PFSK-1 (cell line): ENCODE data around the gene SCN4B.

Experiments used
- POLR2AphosphoS5 ChIP-seq: IDR thresholded peaks from 2 replicates; pipeline ENCODE4 v1.6.1; 2012; ENCODE audit warnings: low read depth, mild to moderate bottlenecking, control low read depth, low read length, moderate library complexity
- REST ChIP-seq, 2 experiments: IDR thresholded peaks; 2 replicates each; pipeline versions ENCODE4 v1.6.1 to v1.8.0; 2011 to 2012; ENCODE audit warnings: low read depth in 2 of 2, low read length in 2 of 2, control low read depth in 1 of 2, inconsistent platforms in 1 of 2, mild to moderate bottlenecking in 1 of 2, moderate library complexity in 1 of 2; ENCODE audit not compliant: insufficient read depth in 1 of 2
- SIN3A ChIP-seq: IDR thresholded peaks from 2 replicates; pipeline ENCODE4 v1.6.1; 2012; ENCODE audit warnings: mild to moderate bottlenecking, low read length, moderate library complexity, borderline replicate concordance; ENCODE audit not compliant: insufficient read depth
- TAF1 ChIP-seq: IDR thresholded peaks from 2 replicates; pipeline ENCODE4 v1.6.1; 2012; ENCODE audit warnings: low read length, control low read depth, borderline replicate concordance; ENCODE audit not compliant: insufficient read depth

DNA sequence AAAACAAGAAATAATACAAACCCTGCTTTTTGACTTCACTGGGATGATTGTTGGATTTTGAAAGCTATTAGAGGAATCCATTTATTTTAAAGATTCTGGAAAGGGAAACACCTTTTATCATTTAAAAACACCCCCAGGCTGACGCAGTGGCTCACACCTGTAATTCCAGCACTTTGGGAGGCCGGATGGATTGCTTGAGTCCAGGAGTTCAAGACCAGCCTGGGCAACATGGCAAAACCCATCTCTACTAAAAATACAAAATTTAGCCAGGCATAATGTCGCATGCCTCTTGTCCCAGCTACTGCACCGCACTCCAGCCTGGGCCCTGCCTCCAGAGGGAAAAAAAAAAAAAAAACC lies 24.1 kb upstream of the SCN4B start:
- TF ChIP-seq TAF1 (no peak), REST (IDR thresholded peaks at IDR 0.05; ENCODE audit: insufficient read depth in 1 of 2, low read depth in 2 of 2, low read length in 2 of 2) (no peak), POLR2AphosphoS5 (no peak), SIN3A (no peak)
